Testis (tissue), 3 donors: Measurements from ENCODE around the gene SUN1. TPM values are rescaled to one million over a fixed set of nuclear protein-coding genes. Genes with fewer than 3 reads are reported as not detected.

Source experiments
- DNase-seq: peaks from one replicate; pipeline ENCODE4 v3.0.0-alpha.2; 2019
- H3K27ac ChIP-seq, 2 donors: fragments of 200-600 bp; sonication (generic); one replicate each; pipeline ENCODE4 v1.5.1; 2019
- H3K27me3 ChIP-seq: fragments of 200-600 bp; sonication (generic); one replicate; pipeline ENCODE4 v1.5.1; 2019
- H3K36me3 ChIP-seq: fragments of 200-600 bp; sonication (generic); one replicate; pipeline ENCODE4 v1.5.1; 2017; ENCODE audit warnings: low read depth; ENCODE audit errors: missing control alignments
- H3K4me1 ChIP-seq: fragments of 200-600 bp; sonication (generic); one replicate; pipeline ENCODE4 v1.5.1; 2019
- H3K4me3 ChIP-seq, 2 donors: fragments of 200-600 bp; sonication (generic); one replicate each; pipeline ENCODE4 v1.5.1; 2017 to 2019
- H3K9me3 ChIP-seq: fragments of 200-600 bp; sonication (generic); one replicate; pipeline ENCODE4 v1.5.1; 2017
- POLR2A ChIP-seq: fragments of 450-650 bp; IDR thresholded peaks from one replicate; pipeline ENCODE4 v1.6.1; 2017; ENCODE audit warnings: antibody characterized with exemption, mild to moderate bottlenecking, moderate library complexity
- WGBS, 2 donors: methylation state at CpG; one replicate each; pipeline ENCODE4 v1.1.5; 2018; 5-methylcytosine and 5-hydroxymethylcytosine counted together
- intact Hi-C: fragments of 100-400 bp; cut with DNase I; formaldehyde crosslinking; loops from one replicate; pipeline ENCODE4 v1.15.1; 2023; ENCODE audit warnings: low total_unique reads
- polyA plus RNA-seq: library from polyadenylated mRNA; stranded (reverse); fragments of 350-450 nt; fragmentation: Illumina TruSeq; extraction: RNeasy Lipid Tissue Mini Kit (QIAGEN cat#74804); gene quantifications from one replicate; pipeline ENCODE4 v1.2.3, GENCODE V29; 2014; ENCODE audit warnings: low read depth, low replicate concordance; ENCODE audit not compliant: insufficient read depth
- total RNA-seq, 2 donors: library from RNA; depleted of rRNA; stranded (reverse); fragments of >200 nt; gene quantifications; one replicate each; pipeline ENCODE4 v1.2.3, GENCODE V29; 2016
- TF ChIP-seq, protein P1 (sequence below), 3 experiments: fragments of 450-650 bp in 2 of 3; fragments of 200-600 bp in 1 of 3; sonication (generic) in 1 of 3; IDR thresholded peaks; one replicate each; pipeline ENCODE4 v1.5.1; 2016 to 2019; ENCODE audit warnings: antibody characterized with exemption in 3 of 3, mild to moderate bottlenecking in 2 of 3, moderate library complexity in 1 of 3

The SUN1 gene
- total and polyA plus RNA-seq, 3 donors from 2014 or later, result 167 to 213 (median 173) TPM

DNA sequence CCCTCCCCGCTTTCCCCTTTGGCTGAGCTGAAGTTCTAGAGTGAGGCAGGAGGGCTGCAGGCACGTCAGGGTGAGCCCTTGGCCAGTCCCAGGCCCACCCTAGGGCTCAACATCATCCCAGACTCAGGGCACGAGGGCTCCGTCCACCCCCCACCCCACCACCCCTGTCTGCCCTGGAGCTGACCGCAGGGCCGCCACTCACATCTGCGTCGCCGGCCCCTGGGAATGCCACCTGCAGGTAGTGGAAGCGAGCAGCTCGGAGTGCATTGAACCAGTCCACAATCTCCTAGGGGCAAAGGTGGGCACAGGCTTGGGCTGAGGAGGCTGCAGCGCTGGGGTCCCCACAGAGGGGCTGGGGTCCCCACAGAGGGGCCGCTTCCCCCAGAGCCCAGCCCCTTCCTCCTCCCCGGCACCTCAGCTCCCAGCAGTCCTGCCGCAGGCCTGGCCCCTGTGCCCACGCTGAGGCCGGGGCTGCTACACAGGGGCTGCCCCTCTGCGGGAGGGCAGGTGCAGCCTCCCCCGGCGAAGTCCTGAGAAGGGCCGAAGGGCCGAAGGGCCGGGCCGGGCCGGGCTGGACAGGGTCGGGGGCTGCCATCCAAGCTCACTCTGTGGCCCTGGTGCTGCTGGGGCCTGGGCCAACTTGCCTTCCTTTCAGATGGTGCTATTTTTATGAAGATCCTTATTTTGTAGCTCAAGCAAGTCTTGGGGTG lies 68.2 kb downstream of the SUN1 start:
- intact Hi-C loops, result no loop called here
- Histone ChIP-seq H3K4me1 (no peaks in the 10 kb centered on the region), H3K27me3 (no peaks in the 10 kb centered on the region), H3K4me3 (no peak overlapping the region), H3K36me3 (peaks cover 1% of the 10 kb centered on the region), H3K27ac (no peak overlapping the region), H3K9me3 (no peaks in the 10 kb centered on the region)
- DNase-seq, result no peak
- TF ChIP-seq, protein P1, sequence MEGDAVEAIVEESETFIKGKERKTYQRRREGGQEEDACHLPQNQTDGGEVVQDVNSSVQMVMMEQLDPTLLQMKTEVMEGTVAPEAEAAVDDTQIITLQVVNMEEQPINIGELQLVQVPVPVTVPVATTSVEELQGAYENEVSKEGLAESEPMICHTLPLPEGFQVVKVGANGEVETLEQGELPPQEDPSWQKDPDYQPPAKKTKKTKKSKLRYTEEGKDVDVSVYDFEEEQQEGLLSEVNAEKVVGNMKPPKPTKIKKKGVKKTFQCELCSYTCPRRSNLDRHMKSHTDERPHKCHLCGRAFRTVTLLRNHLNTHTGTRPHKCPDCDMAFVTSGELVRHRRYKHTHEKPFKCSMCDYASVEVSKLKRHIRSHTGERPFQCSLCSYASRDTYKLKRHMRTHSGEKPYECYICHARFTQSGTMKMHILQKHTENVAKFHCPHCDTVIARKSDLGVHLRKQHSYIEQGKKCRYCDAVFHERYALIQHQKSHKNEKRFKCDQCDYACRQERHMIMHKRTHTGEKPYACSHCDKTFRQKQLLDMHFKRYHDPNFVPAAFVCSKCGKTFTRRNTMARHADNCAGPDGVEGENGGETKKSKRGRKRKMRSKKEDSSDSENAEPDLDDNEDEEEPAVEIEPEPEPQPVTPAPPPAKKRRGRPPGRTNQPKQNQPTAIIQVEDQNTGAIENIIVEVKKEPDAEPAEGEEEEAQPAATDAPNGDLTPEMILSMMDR (IDR thresholded peaks at IDR 0.05), result no peak
- no peak for TF ChIP-seq POLR2A
- 81 to 85% methylated on average over 4 to 19 of the region's 26 CpGs for WGBS, 2 donors

DNA sequence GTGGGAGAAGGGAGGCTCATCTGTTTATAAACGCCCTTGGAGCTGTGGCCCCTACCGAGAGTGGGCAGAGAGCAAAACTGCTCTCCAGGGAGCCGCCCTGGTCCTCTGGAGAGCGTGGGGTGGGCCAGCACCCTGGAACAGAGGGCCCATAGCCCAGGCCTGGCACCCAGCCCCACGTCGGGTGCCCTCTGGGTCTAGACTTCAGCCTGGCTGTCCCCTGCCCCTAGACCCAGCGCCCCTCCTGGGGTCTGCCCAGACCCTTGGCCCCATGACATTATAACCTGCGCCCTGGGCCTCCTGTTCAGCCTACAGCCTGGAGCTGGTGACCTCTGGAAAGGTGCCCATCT lies 68.7 kb downstream of the SUN1 start:
- Histone ChIP-seq H3K4me1 (no peaks in the 10 kb centered on the region), H3K36me3 (no peaks in the 10 kb centered on the region), H3K4me3 (no peak overlapping the region), H3K27me3 (no peaks in the 10 kb centered on the region), H3K9me3 (no peaks in the 10 kb centered on the region), H3K27ac (no peak overlapping the region)
- no peak for TF ChIP-seq POLR2A
- TF ChIP-seq, protein P1 (IDR thresholded peaks at IDR 0.05), result no peak
- DNase-seq, result no peak
- 71 to 89% methylated on average over 6 to 8 of the region's 8 CpGs for WGBS, 2 donors
- intact Hi-C loops, result no loop called here

DNA sequence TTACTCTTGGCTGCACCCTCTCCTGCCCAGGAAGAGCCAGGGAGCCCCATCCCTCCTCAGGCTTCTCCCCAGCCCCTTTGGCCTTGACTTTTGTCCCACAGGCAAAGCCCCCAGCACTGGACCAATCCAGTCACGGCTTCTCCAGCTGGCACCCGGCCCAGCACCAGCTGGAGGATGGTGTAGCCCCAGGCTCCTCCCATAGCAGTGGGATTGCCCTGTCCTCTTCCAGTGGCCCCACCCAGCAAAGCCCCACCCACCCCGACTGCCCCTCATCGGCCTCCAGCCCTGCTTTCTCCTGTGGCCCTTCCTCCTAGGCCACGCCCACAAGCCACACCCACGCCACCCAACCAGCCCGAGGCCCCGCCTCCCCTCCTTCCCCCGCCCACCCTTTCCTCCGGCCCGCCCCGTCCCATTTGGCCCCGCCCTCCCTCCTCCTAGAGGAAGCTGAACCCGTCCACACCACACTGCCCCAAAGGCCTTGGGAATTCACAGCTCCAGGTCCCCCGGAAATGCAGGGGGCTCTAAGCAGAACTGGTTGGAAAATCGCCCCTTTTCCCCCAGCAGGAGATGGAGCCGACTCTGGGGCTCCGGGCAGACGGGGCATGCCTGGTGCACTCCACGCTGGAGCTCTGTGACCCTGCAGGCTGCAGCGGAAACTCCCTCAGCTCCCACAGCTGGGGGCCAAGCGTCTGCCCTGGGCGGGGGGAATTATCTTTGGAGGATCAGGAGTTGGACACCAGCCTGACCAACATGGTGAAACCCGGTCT lies 69.3 kb downstream of the SUN1 start:
- no peak for TF ChIP-seq POLR2A
- TF ChIP-seq, protein P1 (IDR thresholded peaks at IDR 0.05), result no peak
- no peaks in the 10 kb centered on the region for H3K36me3 ChIP-seq
- DNase-seq, result peak; percentile 80
- H3K27ac ChIP-seq, result no peak overlapping the region
- 7 to 17% methylated on average over 12 to 23 of the region's 24 CpGs for WGBS, 2 donors
- no peak overlapping the region for H3K4me3 ChIP-seq
- H3K27me3 ChIP-seq, result no peaks in the 10 kb centered on the region
- no peaks in the 10 kb centered on the region for H3K9me3 ChIP-seq
- no peaks in the 10 kb centered on the region for H3K4me1 ChIP-seq
- intact Hi-C loops, result no loop called here

DNA sequence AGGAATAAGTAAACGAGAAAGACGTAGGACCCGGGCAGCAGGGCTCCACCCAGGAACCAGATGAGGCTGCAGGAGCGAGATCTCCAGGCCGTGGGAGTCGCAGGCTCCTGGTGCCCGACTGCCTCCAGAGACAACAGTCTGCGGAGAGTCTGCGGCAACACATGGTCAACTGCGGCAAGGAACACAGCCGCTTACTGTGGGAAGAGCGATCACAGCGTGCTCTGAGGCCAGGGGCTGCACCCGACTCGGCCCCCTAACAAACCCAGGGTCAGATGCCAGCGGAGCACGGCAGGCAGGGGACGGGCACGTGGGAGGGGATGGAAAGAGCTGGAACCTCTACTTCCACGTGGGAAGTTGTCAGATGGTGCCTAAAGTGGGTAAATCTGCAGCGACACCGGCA lies 70.7 kb downstream of the SUN1 start:
- DNase-seq, result no peak
- intact Hi-C loops, result no loop called here
- TF ChIP-seq, protein P1 (IDR thresholded peaks at IDR 0.05), result no peak
- no peak for TF ChIP-seq POLR2A
- Histone ChIP-seq H3K9me3 (no peaks in the 10 kb centered on the region), H3K27ac (no peak overlapping the region), H3K27me3 (no peaks in the 10 kb centered on the region), H3K4me1 (peaks cover 6% of the 10 kb centered on the region), H3K4me3 (no peak overlapping the region), H3K36me3 (no peaks in the 10 kb centered on the region)
- WGBS, 2 donors, result 79 to 82% methylated on average over 22 of the region's 22 CpGs
